ENCODE results near the gene OGA.

OGA gene

DNA sequence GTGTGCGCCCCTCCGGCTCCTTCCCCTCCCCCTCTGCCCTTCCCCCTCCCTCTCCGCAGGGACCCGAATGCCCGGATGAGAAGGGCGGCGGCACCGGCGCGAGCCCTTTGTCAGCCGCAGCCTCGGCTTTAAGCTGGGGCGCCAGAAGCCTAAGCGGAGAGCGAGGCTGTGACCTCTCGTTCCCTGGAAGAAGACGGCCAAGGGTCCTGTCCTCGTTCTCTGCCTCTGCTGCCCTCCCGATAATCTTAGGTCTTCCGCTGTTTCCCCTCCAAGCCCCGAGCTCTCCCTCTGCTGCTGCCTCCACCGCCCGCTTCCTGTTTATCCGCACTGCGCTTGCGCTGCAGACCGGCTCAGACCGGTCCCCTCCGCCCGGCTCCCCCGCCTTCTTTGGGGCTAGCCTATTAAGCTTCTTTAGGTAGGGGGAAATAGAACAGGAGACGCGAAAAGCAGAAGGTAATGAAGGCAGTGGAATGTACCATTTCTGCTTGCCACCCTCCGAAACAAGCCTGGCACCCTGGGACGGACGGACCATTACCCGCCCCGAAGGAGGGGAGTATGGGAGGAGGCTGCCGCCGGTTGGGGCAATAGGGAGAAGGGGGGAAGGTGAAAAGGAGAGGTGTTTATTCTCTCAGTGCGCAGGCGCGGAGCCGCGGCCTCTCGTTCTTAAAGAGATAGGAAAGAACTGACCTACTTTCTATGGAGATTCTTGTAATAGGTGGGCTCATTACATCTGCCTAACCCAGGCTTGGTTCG is at the start of gene OGA:
Gene OGA (minus strand): TSS at position 326 of the 753 bp plus-strand sequence. CDS start 422 bp downstream, outside the sequence.
- H3K36me3 Mint-ChIP-seq (ENCODE audit: low read depth) = peaks cover 27% of the 10 kb centered on the region
- TF ChIP-seq, protein P1, sequence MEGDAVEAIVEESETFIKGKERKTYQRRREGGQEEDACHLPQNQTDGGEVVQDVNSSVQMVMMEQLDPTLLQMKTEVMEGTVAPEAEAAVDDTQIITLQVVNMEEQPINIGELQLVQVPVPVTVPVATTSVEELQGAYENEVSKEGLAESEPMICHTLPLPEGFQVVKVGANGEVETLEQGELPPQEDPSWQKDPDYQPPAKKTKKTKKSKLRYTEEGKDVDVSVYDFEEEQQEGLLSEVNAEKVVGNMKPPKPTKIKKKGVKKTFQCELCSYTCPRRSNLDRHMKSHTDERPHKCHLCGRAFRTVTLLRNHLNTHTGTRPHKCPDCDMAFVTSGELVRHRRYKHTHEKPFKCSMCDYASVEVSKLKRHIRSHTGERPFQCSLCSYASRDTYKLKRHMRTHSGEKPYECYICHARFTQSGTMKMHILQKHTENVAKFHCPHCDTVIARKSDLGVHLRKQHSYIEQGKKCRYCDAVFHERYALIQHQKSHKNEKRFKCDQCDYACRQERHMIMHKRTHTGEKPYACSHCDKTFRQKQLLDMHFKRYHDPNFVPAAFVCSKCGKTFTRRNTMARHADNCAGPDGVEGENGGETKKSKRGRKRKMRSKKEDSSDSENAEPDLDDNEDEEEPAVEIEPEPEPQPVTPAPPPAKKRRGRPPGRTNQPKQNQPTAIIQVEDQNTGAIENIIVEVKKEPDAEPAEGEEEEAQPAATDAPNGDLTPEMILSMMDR (IDR thresholded peaks at IDR 0.05) = no peak
- DNase-seq = peak; percentile 96
- H3K27ac Mint-ChIP-seq = peak within 1 kb of the TSS; percentile 99
- H3K27me3 Mint-ChIP-seq (ENCODE audit: low read depth, poor library complexity) = no peaks in the 10 kb centered on the region
- no peaks in the 10 kb centered on the region for H3K9me3 Mint-ChIP-seq
- H3K4me1 Mint-ChIP-seq = peaks cover 56% of the 10 kb centered on the region
- H3K4me3 Mint-ChIP-seq = peak within 1 kb of the TSS; percentile 92

DNA sequence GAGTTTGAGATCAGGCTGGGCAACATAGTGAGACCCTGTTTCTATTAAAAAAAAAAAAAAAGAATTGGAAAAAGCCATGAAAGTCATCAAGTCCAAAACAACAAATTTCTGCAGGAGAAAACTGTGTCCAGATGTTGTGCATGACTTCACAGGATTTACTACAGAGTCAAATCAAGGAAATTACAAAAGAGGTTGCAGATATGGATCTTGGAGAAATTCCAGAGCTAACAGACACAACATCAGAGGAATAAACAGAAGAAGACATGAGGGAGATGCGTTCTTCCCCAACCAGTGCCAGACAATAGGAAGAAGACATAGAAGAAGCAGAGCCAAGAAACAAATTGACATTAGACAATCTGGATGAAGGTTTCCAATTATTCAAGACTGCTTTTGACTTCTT is 49.7 kb upstream of the OGA start:
- H3K36me3 Mint-ChIP-seq (ENCODE audit: low read depth) = peaks cover 30% of the 10 kb centered on the region
- no peak overlapping the region for H3K27ac Mint-ChIP-seq
- peaks cover 7% of the 10 kb centered on the region for H3K9me3 Mint-ChIP-seq
- DNase-seq = no peak
- TF ChIP-seq, protein P1 (IDR thresholded peaks at IDR 0.05) = no peak
- H3K4me3 Mint-ChIP-seq = no peak overlapping the region
- no peaks in the 10 kb centered on the region for H3K27me3 Mint-ChIP-seq (ENCODE audit: low read depth, poor library complexity)
- no peaks in the 10 kb centered on the region for H3K4me1 Mint-ChIP-seq

DNA sequence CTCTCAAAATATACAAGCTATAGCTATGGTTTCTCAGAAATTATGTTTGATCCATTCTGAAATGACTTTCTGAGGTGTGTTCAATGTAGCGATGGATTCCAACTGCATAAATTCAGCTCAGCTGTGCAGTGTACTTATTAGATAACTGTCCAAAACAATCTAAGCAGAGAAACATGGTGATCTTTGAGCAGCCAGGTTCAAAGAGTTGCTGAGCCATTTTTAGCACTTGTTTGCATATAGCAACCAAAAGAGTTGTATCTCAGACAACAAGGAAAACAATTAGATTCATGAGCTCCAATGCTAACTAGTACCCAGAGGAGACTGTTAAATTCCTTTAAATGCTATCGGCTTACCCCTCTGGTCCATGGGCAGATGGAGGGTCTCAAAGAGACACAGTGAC is 41.3 kb upstream of the OGA start:
- no peak overlapping the region for H3K27ac Mint-ChIP-seq
- TF ChIP-seq, protein P1 (IDR thresholded peaks at IDR 0.05) = no peak
- H3K27me3 Mint-ChIP-seq (ENCODE audit: low read depth, poor library complexity) = peaks cover 3% of the 10 kb centered on the region

DNA sequence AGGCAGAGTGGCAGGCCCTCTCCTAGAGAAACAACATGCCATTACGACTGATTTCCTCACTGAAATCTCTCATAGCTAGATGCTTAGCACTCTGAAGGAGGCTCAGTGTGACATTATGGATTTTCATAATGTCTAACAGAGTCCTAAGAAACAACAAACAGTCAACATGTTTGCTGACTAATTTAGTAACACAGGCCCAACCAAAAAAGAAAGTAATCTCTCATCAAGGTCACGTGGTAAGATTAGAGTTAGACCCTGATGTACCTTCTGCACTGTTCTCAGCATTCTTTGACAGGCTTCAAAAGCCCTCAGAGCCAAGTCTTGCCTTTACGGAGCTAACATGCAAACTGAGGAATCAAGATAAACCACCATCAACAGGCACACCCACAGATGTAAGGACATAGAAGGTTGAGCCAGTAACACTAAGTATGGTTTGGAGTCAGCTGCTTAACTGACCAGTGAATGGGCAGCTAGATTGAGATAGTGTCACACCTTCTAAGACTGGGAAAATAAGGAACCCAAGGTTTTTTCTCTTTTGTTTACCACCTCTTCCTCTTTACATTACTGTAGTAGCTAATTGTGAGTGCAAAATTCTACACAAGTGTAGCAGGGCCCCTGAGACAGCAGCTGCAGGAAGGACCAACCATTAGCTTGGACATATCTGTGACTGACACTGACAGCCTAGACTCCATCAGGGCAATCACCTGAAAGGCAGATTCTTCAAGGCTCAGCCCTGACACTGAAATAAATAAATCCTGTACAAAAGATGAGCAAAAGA is 40.7 kb upstream of the OGA start:
- Mint-ChIP-seq H3K4me1 (no peaks in the 10 kb centered on the region), H3K9me3 (peaks cover 31% of the 10 kb centered on the region), H3K36me3 (ENCODE audit: low read depth) (peaks cover 41% of the 10 kb centered on the region), H3K4me3 (no peak overlapping the region), H3K27me3 (ENCODE audit: low read depth, poor library complexity) (peaks cover 3% of the 10 kb centered on the region), H3K27ac (no peak overlapping the region)
- TF ChIP-seq, protein P1 (IDR thresholded peaks at IDR 0.05) = no peak
- no peak for DNase-seq

More for the DNA sequence above, 41.3 kb upstream of the OGA start:
- no peak overlapping the region for H3K4me3 Mint-ChIP-seq
- peaks cover 36% of the 10 kb centered on the region for H3K9me3 Mint-ChIP-seq
- peaks cover 48% of the 10 kb centered on the region for H3K36me3 Mint-ChIP-seq (ENCODE audit: low read depth)
- H3K4me1 Mint-ChIP-seq = no peaks in the 10 kb centered on the region
- DNase-seq = no peak

DNA sequence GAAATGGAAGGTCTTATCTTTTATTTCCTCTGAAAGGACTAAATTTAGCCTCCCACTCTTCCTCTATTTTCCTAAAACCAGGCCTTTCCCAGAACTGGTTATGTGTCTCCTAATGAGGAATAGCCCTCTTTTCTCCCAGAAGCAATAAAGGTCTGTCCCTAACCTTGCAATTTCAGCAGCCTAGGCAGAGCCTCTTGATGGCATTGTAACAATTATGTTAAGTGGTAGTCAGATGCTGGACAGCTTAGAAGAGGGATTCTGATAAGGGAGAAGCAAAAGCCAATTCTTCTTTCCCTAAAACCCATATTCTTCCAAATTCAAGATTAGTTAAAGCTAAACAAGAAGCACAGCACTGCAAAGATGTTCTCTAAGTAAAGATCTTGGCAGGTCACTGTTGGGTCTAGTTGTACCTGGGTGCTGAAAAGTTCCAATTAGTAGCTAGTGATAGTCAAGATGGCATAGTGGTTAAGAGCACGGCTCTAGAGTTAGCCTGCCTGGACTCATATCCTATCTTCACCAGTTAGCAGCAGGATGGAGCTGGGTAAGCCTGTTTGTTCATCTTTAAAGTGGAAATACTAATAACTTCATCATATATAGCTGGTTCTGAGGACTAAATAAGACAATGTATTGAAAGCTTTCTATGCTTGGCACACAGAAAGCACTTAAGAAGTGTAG is 39.7 kb upstream of the OGA start:
- Mint-ChIP-seq H3K27me3 (ENCODE audit: low read depth, poor library complexity) (peaks cover 3% of the 10 kb centered on the region), H3K4me1 (no peaks in the 10 kb centered on the region), H3K9me3 (peaks cover 29% of the 10 kb centered on the region), H3K27ac (no peak overlapping the region), H3K4me3 (no peak overlapping the region), H3K36me3 (ENCODE audit: low read depth) (peaks cover 36% of the 10 kb centered on the region)
- TF ChIP-seq, protein P1 (IDR thresholded peaks at IDR 0.05) = no peak
- DNase-seq = no peak

Measured in nephron progenitor cell (in vitro differentiated cells).